Measurements from ENCODE around the gene FRY. TPM values are rescaled to one million over a fixed set of nuclear protein-coding genes. Genes with fewer than 3 reads are reported as not detected.
A peak's percentile ranks its signal among the peaks of the same experiment; 100 is the strongest.

FRY gene
- total and polyA plus RNA-seq, 10 of the 15 experiments (the other 5 are each of a cell fraction or from before 2014, with no cell fraction given) = 0.18 to 1.4 (median 0.30) TPM

DNA sequence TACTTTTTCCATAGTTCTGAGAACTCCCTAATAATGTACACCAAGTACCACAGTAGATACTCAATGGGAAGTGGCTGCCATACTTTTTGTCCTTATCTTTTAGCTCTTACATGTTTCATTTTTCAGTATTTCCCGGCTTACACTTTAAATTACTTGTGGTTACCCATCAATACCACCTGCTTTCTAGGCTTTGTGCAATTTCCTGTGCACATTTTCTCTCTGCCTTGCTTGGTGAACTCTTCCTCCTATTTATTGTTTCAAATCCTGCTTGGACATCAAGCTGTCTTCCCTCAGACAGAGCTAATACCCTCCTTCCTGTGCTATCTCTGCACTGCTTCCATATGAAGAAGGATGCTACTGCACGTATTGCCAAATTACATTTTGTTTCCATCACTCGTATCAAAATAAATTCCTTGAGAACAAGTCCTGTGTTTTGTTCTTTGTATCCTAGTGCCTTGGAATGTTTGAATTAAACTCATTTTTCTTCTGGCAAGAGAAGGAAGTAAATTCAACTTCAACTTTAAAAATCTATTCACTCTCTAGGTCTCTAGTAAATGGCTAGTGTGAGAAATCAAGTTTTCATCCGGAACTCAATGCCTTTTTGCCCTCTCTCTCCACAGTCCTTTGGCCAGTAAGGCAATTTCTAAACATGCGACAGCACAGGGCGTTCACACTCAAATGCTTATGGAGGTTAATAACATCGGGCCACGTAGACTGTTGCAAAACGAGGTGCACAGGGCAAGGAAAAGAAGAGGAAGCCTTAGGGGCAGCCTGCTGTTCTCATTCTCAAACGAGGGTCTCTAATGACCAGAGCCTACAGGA is 277.9 kb downstream of the FRY start (continued):
- TF ChIP-seq SPI1 (IDR thresholded peaks at IDR 0.05; ENCODE audit: borderline replicate concordance, insufficient read depth, low read depth, low read length) = no peak
- TF ChIP-seq NRF1 (conservative IDR thresholded peaks at IDR 0.05; ENCODE audit: low read depth, low read length) = no peak
- no peak for TF ChIP-seq NBN (IDR thresholded peaks at IDR 0.05)

DNA sequence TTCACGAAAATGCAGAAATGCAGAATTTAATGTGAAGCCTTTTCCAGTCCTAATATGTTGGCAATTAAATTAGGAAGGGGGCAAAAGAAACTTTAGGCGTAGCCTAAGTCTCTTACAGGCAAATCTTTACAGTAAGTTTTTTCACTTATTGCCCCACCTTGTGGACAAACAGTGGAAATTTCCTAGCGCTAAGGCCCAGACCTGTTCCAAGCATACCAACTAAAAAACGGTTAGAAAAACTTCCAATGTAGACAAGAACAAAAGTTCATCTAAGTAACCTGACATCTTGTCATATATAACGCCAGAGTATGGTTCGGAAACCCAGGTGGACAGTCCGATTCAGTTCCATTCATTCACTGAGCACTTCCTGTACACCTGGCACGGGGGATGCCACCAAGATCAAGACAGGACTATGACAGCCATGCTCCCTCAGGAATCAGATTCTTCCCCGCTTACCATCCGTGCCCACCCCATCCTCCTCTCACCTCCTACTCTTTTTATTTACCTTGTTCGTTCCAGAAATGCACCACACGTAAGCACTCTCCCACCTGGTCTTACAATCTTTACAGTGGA is 278.6 kb downstream of the FRY start:
- 25% methylated on average over 11 of the region's 12 CpGs for WGBS (ENCODE audit: insufficient coverage, insufficient replicate concordance, low lambda C conversion rate, missing lambda C conversion rate)
- H3K9me3 ChIP-seq (replicated peaks; ENCODE audit: control insufficient read depth, insufficient read depth, low read length) = no peaks in the 10 kb centered on the region; the same call in 2 of the 3 replicates
- ChIA-PET SMC1A (ENCODE audit: uncharacterized antibody, unreplicated experiment) (interaction anchor here (2.6 kb wide), 1 partner anchor 400 kb away, joined by 7 read pairs; no protein-coding TSS in a partner anchor), RAD21 (ENCODE audit: unreplicated experiment) (interaction anchor here (1.2 kb wide), 1 partner anchor 396 kb away, joined by 3 read pairs; no protein-coding TSS in a partner anchor), CTCF (interaction anchor here (1.0 kb wide), 1 partner anchor 271 kb away, joined by 3 read pairs; no protein-coding TSS in a partner anchor), POLR2A (no interaction called here)
- no peaks in the 10 kb centered on the region for H4K20me1 ChIP-seq (ENCODE audit: control insufficient read depth, insufficient read depth)
- no peak overlapping the region for H3K4me2 ChIP-seq (ENCODE audit: control insufficient read depth, insufficient read depth)
- H3K27me3 ChIP-seq (replicated peaks in 1 of 2; ENCODE audit: control insufficient read depth in 2 of 2, insufficient read depth in 2 of 2, low read length in 1 of 2) = no peaks in the 10 kb centered on the region
- no peaks in the 10 kb centered on the region for H3K36me3 ChIP-seq (ENCODE audit: control insufficient read depth in 2 of 2, insufficient read depth in 2 of 2, low read length in 1 of 2)
- no peak overlapping the region for H3K27ac ChIP-seq (ENCODE audit: control insufficient read depth, insufficient read depth)
- H3K4me3 ChIP-seq = no peak overlapping the region
- no peaks in the 10 kb centered on the region for H3K79me2 ChIP-seq (ENCODE audit: control insufficient read depth, insufficient read depth, low read length)
- intact Hi-C loops (cut with micrococcal nuclease; ENCODE audit: unreplicated experiment) (loop anchor here (1.0 to 2.0 kb wide), 4 partner anchors 42 to 400 kb away; no protein-coding TSS in a partner anchor), in situ Hi-C loops (cut with MboI) (loop anchor here (5.0 kb wide), 2 partner anchors 278 to 398 kb away; partner anchors contain the start of gene FRY)
- TF ChIP-seq FOXK2 (IDR thresholded peaks at IDR 0.05) = no peak
- TF ChIP-seq, protein P1, sequence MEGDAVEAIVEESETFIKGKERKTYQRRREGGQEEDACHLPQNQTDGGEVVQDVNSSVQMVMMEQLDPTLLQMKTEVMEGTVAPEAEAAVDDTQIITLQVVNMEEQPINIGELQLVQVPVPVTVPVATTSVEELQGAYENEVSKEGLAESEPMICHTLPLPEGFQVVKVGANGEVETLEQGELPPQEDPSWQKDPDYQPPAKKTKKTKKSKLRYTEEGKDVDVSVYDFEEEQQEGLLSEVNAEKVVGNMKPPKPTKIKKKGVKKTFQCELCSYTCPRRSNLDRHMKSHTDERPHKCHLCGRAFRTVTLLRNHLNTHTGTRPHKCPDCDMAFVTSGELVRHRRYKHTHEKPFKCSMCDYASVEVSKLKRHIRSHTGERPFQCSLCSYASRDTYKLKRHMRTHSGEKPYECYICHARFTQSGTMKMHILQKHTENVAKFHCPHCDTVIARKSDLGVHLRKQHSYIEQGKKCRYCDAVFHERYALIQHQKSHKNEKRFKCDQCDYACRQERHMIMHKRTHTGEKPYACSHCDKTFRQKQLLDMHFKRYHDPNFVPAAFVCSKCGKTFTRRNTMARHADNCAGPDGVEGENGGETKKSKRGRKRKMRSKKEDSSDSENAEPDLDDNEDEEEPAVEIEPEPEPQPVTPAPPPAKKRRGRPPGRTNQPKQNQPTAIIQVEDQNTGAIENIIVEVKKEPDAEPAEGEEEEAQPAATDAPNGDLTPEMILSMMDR (IDR thresholded peaks at IDR 0.05 in 2 of 3, conservative IDR thresholded peaks at IDR 0.05 in 1 of 3; ENCODE audit: control insufficient read depth in 2 of 3, extremely low read depth in 1 of 3, insufficient read depth in 1 of 3, low read depth in 3 of 3, low read length in 3 of 3) = peak; percentile 61 to 73 (median 67)
- no peak for TF ChIP-seq IKZF1 (conservative IDR thresholded peaks at IDR 0.05)
- peak; percentile 66 for TF ChIP-seq RAD21 (IDR thresholded peaks at IDR 0.05; ENCODE audit: insufficient read depth, low read depth, low read length)
- no peak for TF ChIP-seq ZNF207 (IDR thresholded peaks at IDR 0.05; ENCODE audit: borderline replicate concordance)
- no peak for TF ChIP-seq KLF5 (IDR thresholded peaks at IDR 0.05; ENCODE audit: partially characterized antibody)
- TF ChIP-seq SIN3A (IDR thresholded peaks at IDR 0.05; ENCODE audit: low read depth, low read length) = no peak
- TF ChIP-seq SMC3 (IDR thresholded peaks at IDR 0.05; ENCODE audit: borderline replicate concordance, low read length) = peak; percentile 73
- DNase-seq (ENCODE audit: low read depth, low spot score) = no peak
- no TSS peak for BruUV-seq (replicated peaks)
- FAIRE-seq = peak; percentile 31
- ATAC-seq = peak; percentile 84
- H2AFZ ChIP-seq (ENCODE audit: control insufficient read depth, low read depth, low read length) = peak overlapping the region; percentile 74
- H3K9ac ChIP-seq (ENCODE audit: control insufficient read depth, insufficient read depth, low read length) = no peak overlapping the region
- H3K4me1 ChIP-seq (ENCODE audit: control insufficient read depth, insufficient read depth, low read length) = peaks cover 8% of the 10 kb centered on the region
